ENCODE measurements around the gene COIL.

- TF ChIP-seq EZH2phosphoT487 (IDR thresholded peaks at IDR 0.05; ENCODE audit: insufficient read depth, low read depth) (no peak), EZH2 (IDR thresholded peaks at IDR 0.05; ENCODE audit: insufficient read depth, poor library complexity, severe bottlenecking) (no peak)
Measured at GRCh38 chr17:56975656-56976055, 14.8 kb upstream of the COIL start.

Measured in GM23248 (cell line).